ENCODE data around the gene GOT1. TPM values are rescaled to one million over a fixed set of nuclear protein-coding genes. Genes with fewer than 3 reads are reported as not detected.

GOT1 gene
- total and polyA plus RNA-seq, 2 donors (not counting 3 experiments of a cell fraction or from before 2014, with no cell fraction given) = 14.4 to 36.3 TPM

GRCh38 chr10:99357691-99358090, 72.7 kb downstream of the GOT1 start:
- no peak for DNase-seq (ENCODE audit: low read depth, low spot score)
- intact Hi-C loops (cut with micrococcal nuclease) (no loop called here), dilution Hi-C loops (cut with MboI; ENCODE audit: extremely low pct_ligation_motif_present, low sequenced_read_pairs) (no loop called here)
- Histone ChIP-seq H3K4me3 (replicated peaks in 1 of 3; ENCODE audit: insufficient read depth in 1 of 3, low read depth in 1 of 3, low read length in 3 of 3) (no peak overlapping the region), H3K9ac (replicated peaks; ENCODE audit: extremely low read depth, insufficient read depth, low read length) (no peak overlapping the region), H3K9me1 (replicated peaks; ENCODE audit: control insufficient read depth, extremely low read depth, insufficient read depth, low read length) (no peaks in the 10 kb centered on the region), H2AFZ (ENCODE audit: low read depth, low read length) (no peak overlapping the region), H3K36me3 (ENCODE audit: control insufficient read depth in 2 of 2, extremely low read depth in 1 of 2, insufficient read depth in 2 of 2, low read length in 2 of 2) (no peaks in the 10 kb centered on the region), H3K79me2 (ENCODE audit: control insufficient read depth, insufficient read depth, low read length) (no peaks in the 10 kb centered on the region), H3K27me3 (ENCODE audit: control insufficient read depth in 2 of 2, insufficient read depth in 2 of 2, low read length in 2 of 2) (peaks cover 15 to 18% of the 10 kb centered on the region in 2 experiments), H3K4me2 (ENCODE audit: insufficient read depth, low read length) (no peak overlapping the region), H3K9me3 (replicated peaks; ENCODE audit: control insufficient read depth, insufficient read depth, low read length) (no peaks in the 10 kb centered on the region), H4K20me1 (replicated peaks; ENCODE audit: control insufficient read depth, extremely low read depth, insufficient read depth, low read length) (no peaks in the 10 kb centered on the region), H3K27ac (ENCODE audit: insufficient read depth, low read depth, low read length) (no peak overlapping the region), H3K4me1 (ENCODE audit: control insufficient read depth, extremely low read depth, insufficient read depth, low read length) (no peaks in the 10 kb centered on the region)
- POLR2A ChIA-PET = no interaction called here
- TF ChIP-seq FOS (IDR thresholded peaks at IDR 0.05; ENCODE audit: borderline replicate concordance, insufficient read depth, low read length) (no peak), GATA2 (IDR thresholded peaks at IDR 0.05; ENCODE audit: insufficient read depth, insufficient read length, low read depth, low read length) (no peak), POLR2AphosphoS5 (IDR thresholded peaks at IDR 0.05; ENCODE audit: insufficient read depth, low read depth, low read length) (no peak), EZH2 (IDR thresholded peaks at IDR 0.05; ENCODE audit: borderline replicate concordance, low read depth, low read length, severe bottlenecking) (no peak), POLR2A (IDR thresholded peaks at IDR 0.05; ENCODE audit: low read depth, low read length) (no peak), JUN (IDR thresholded peaks at IDR 0.05; ENCODE audit: borderline replicate concordance, insufficient read depth, insufficient read length, low read depth) (no peak), CTCF (IDR thresholded peaks at IDR 0.05; ENCODE audit: extremely low read depth in 1 of 2, insufficient read depth in 1 of 2, low read depth in 1 of 2, low read length in 2 of 2) (no peak), MYC (IDR thresholded peaks at IDR 0.05; ENCODE audit: low read depth, low read length) (no peak)
- TF ChIP-seq, protein P1, sequence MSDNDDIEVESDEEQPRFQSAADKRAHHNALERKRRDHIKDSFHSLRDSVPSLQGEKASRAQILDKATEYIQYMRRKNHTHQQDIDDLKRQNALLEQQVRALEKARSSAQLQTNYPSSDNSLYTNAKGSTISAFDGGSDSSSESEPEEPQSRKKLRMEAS (IDR thresholded peaks at IDR 0.05; ENCODE audit: insufficient read depth, insufficient read length) = no peak
- no peak for FAIRE-seq
- CTCF ChIA-PET = no interaction called here
- BruUV-seq (replicated peaks) = no TSS peak

Data from endothelial cell of umbilical vein (primary cell).